IMR-90 (cell line): ENCODE results near the gene TRAF6. TPM values are rescaled to one million over a fixed set of nuclear protein-coding genes. Genes with fewer than 3 reads are reported as not detected.
"Not testable (repeated sequence)": the region's sequence is repeated elsewhere in the genome, so short reads cannot be mapped to it uniquely, and the experiment has no call there.

Experiments used
- ATAC-seq: fragments of 200-7000 bp; cut with Tn5 transposase; 2 replicates; pipeline ENCODE4 v1.9.1; 2020; ENCODE audit warnings: low read depth, mild to moderate bottlenecking, moderate library complexity
- BruUV-seq: library from RNA; stranded (reverse); fragments of 400-500 nt; replicated peaks from 2 replicates; lab custom pipeline; 2021; lab: Mats Ljungman, UMichigan
- CTCF ChIA-PET: fragments of 300-600 bp; formaldehyde crosslinking; extraction: SDS; loops from one replicate; lab custom pipeline; 2021; ENCODE audit warnings: antibody characterized with exemption; lab: Yijun Ruan, JAX
- POLR2A ChIA-PET: fragments of 300-600 bp; sonication (Branson Sonifier 250); formaldehyde crosslinking; loops from one replicate; lab custom pipeline; 2022; ENCODE audit warnings: antibody characterized with exemption; ENCODE audit not compliant: unreplicated experiment; lab: Charles Lee
- DNase-seq: peaks from one replicate; pipeline ENCODE4 v3.0.0; 2013
- H2AFZ ChIP-seq: replicated peaks from 2 replicates; pipeline ENCODE3; 2013; ENCODE audit warnings: low read length, mild to moderate bottlenecking; ENCODE audit not compliant: poor library complexity
- H2AK5ac ChIP-seq: 2 replicates; pipeline ENCODE4 v1.6.1; 2013; ENCODE audit warnings: low read depth, low read length, inconsistent platforms
- H2AK9ac ChIP-seq: replicated peaks from 2 replicates; pipeline ENCODE3; 2013; ENCODE audit warnings: mild to moderate bottlenecking, low read depth, low read length, moderate library complexity; ENCODE audit not compliant: poor library complexity
- H2BK120ac ChIP-seq: 2 replicates; pipeline ENCODE4 v1.6.1; 2013; ENCODE audit warnings: low read depth, low read length, inconsistent platforms
- H2BK15ac ChIP-seq: 3 replicates; pipeline ENCODE4 v1.6.1; 2013; ENCODE audit warnings: low read depth, low read length, inconsistent platforms
- H2BK20ac ChIP-seq: 2 replicates; pipeline ENCODE4 v1.6.1; 2013; ENCODE audit warnings: low read depth, mild to moderate bottlenecking, inconsistent platforms, low read length, moderate library complexity
- H2BK5ac ChIP-seq: 2 replicates; pipeline ENCODE4 v1.6.1; 2013; ENCODE audit warnings: mild to moderate bottlenecking, low read depth, low read length, inconsistent platforms; ENCODE audit not compliant: poor library complexity, severe bottlenecking
- H3K14ac ChIP-seq: replicated peaks from 2 replicates; pipeline ENCODE4 v1.6.1; 2013; ENCODE audit warnings: low read depth, low read length, inconsistent platforms
- H3K18ac ChIP-seq: 2 replicates; pipeline ENCODE4 v1.6.1; 2013; ENCODE audit warnings: low read depth, low read length, control low read depth
- H3K23ac ChIP-seq: 2 replicates; pipeline ENCODE4 v1.6.1; 2013; ENCODE audit warnings: low read depth, low read length, inconsistent platforms
- H3K27ac ChIP-seq: 2 replicates; pipeline ENCODE4 v1.5.1; 2013; ENCODE audit warnings: mild to moderate bottlenecking, control low read depth, low read length; ENCODE audit not compliant: insufficient read depth
- H3K27me3 ChIP-seq: 2 replicates; pipeline ENCODE4 v1.6.1; 2013; ENCODE audit warnings: low read length; ENCODE audit not compliant: control insufficient read depth, insufficient read depth
- H3K36me3 ChIP-seq: 2 replicates; pipeline ENCODE4 v1.6.1; 2013; ENCODE audit warnings: low read length, mixed read lengths; ENCODE audit not compliant: control insufficient read depth, insufficient read depth
- H3K4ac ChIP-seq: 2 replicates; pipeline ENCODE4 v1.6.1; 2013; ENCODE audit warnings: low read depth, low read length, inconsistent platforms
- H3K4me1 ChIP-seq: 2 replicates; pipeline ENCODE4 v1.6.1; 2013; ENCODE audit warnings: low read length, mixed read lengths; ENCODE audit not compliant: control insufficient read depth, insufficient read depth
- H3K4me2 ChIP-seq: 2 replicates; pipeline ENCODE4 v1.6.1; 2013; ENCODE audit warnings: low read depth, mild to moderate bottlenecking, control low read depth, low read length, moderate library complexity
- H3K4me3 ChIP-seq: 2 replicates; pipeline ENCODE4 v1.5.1; 2013; ENCODE audit warnings: low read depth, mild to moderate bottlenecking, control low read depth, low read length, moderate library complexity; ENCODE audit not compliant: insufficient read depth
- H3K56ac ChIP-seq: 2 replicates; pipeline ENCODE4 v1.6.1; 2013; ENCODE audit warnings: low read length, inconsistent platforms; ENCODE audit not compliant: insufficient read depth; ENCODE audit errors: extremely low read depth
- H3K79me1 ChIP-seq, 2 experiments: 2 replicates each; pipeline ENCODE4 v1.6.1; 2013; ENCODE audit warnings: low read length in 2 of 2, inconsistent platforms in 1 of 2, low read depth in 1 of 2
- H3K9ac ChIP-seq: 2 replicates; pipeline ENCODE4 v1.6.1; 2013; ENCODE audit warnings: low read depth, low read length, control low read depth
- H3K9me1 ChIP-seq: 2 replicates; pipeline ENCODE4 v1.6.1; 2013; ENCODE audit warnings: low read length, inconsistent platforms; ENCODE audit not compliant: insufficient read depth
- H3K9me3 ChIP-seq: 2 replicates; pipeline ENCODE4 v1.6.1; 2013; ENCODE audit warnings: low read length; ENCODE audit not compliant: control insufficient read depth, insufficient read depth
- H4K20me1 ChIP-seq: 2 replicates; pipeline ENCODE4 v1.6.1; 2013; ENCODE audit warnings: low read length, inconsistent platforms; ENCODE audit not compliant: insufficient read depth
- H4K5ac ChIP-seq: 2 replicates; pipeline ENCODE4 v1.6.1; 2013; ENCODE audit warnings: mild to moderate bottlenecking, low read depth, low read length, control low read depth
- H4K8ac ChIP-seq, 2 experiments: 2 replicates each; pipeline ENCODE4 v1.6.1; 2013; ENCODE audit warnings: low read depth in 2 of 2, low read length in 2 of 2, control low read depth in 1 of 2, inconsistent platforms in 1 of 2
- H4K91ac ChIP-seq: 2 replicates; pipeline ENCODE4 v1.6.1; 2013; ENCODE audit warnings: low read depth, low read length, inconsistent platforms; ENCODE audit not compliant: insufficient read depth
- WGBS, 2 experiments: methylation state at CpG; one replicate each; pipeline versions ENCODE4 v1.1.5 to v1.1.7; 2013; ENCODE audit warnings: missing lambda C conversion rate in 2 of 2; ENCODE audit not compliant: insufficient read length in 1 of 2; ENCODE audit errors: extremely low coverage in 2 of 2; 5-methylcytosine and 5-hydroxymethylcytosine counted together
- dilution Hi-C: fragments of 300-500 bp; cut with HindIII; formaldehyde crosslinking; loops from one replicate; pipeline ENCODE4 v1.14.3; 2018; ENCODE audit warnings: low sequenced_read_pairs; ENCODE audit not compliant: unreplicated experiment
- in situ Hi-C: fragments of 300-500 bp; cut with MboI; formaldehyde crosslinking; loops from 3 replicates; pipeline ENCODE4 v1.14.3; 2019; ENCODE audit warnings: low sequenced_read_pairs, inconsistent platforms, mixed read lengths
- intact Hi-C: fragments of 100-400 bp; cut with micrococcal nuclease; formaldehyde crosslinking; loops from 2 replicates; pipeline ENCODE4 v1.10.0; 2022
- polyA plus RNA-seq, 3 experiments: library from polyadenylated mRNA; depleted of rRNA; stranded (reverse); fragments of >200 nt; gene quantifications; 2 replicates each; pipeline ENCODE4 v1.2.3, GENCODE V29; 2012; ENCODE audit warnings: low replicate concordance in 1 of 3
- total RNA-seq: library from RNA; depleted of rRNA; stranded (reverse); fragments of >200 nt; gene quantifications from 2 replicates; pipeline ENCODE4 v1.2.3, GENCODE V29; 2012

The TRAF6 gene
- total and polyA plus RNA-seq, 2 of the 4 experiments (the other 2 are of a cell fraction): 6.0 to 17.6 TPM

DNA sequence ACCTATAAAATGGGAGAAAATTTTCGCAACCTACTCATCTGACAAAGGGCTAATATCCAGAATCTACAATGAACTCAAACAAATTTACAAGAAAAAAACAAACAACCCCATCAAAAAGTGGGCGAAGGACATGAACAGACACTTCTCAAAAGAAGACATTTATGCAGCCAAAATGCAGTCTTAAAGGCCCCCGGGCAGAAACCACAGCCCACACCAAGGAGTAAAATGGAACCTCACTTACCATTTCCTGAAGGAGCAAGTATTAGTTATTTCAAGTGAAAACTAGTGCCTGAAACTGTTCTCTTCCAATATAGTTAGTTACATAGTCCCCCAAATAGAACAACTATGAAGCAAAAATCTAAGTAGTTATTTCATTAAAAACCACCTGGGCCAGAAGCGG, 27.0 kb downstream of the TRAF6 start:
- ATAC-seq, H2BK20ac ChIP-seq, H3K18ac ChIP-seq, DNase-seq, H3K27me3 ChIP-seq, H3K23ac ChIP-seq, H3K4me2 ChIP-seq, H2AK5ac ChIP-seq, H3K9ac ChIP-seq, BruUV-seq, H2AFZ ChIP-seq, H2BK120ac ChIP-seq, H4K8ac ChIP-seq, H3K9me3 ChIP-seq, H3K4me1 ChIP-seq, H3K27ac ChIP-seq, H3K4me3 ChIP-seq, H3K4ac ChIP-seq, H2AK9ac ChIP-seq, H3K14ac ChIP-seq, CTCF ChIA-PET, POLR2A ChIA-PET, H3K9me1 ChIP-seq, intact Hi-C loops, H4K91ac ChIP-seq, H3K56ac ChIP-seq, H4K5ac ChIP-seq, H2BK5ac ChIP-seq, H2BK15ac ChIP-seq, H4K20me1 ChIP-seq: not testable (repeated sequence)
- WGBS, 2 experiments: no CpG with 5 or more reads among the region's 4 CpGs
- Histone ChIP-seq H3K79me1 (peaks cover 10 to 18% of the 10 kb centered on the region in 2 experiments), H3K36me3 (peaks cover 16% of the 10 kb centered on the region)
- in situ Hi-C loops: loop anchor here (10.0 to 25.0 kb wide), 2 partner anchors 671 to 748 kb away; no protein-coding TSS in a partner anchor
- dilution Hi-C loops: loop anchor here (10.0 kb wide), 1 partner anchor 188 kb away; the partner anchor contains the start of gene PRR5L
